ENCODE data around the gene ANKMY1. TPM values are rescaled to one million over a fixed set of nuclear protein-coding genes. Genes with fewer than 3 reads are reported as not detected.
A peak's percentile ranks its signal among the peaks of the same experiment; 100 is the strongest.

The ANKMY1 gene
- total and polyA plus RNA-seq, 2 donors, result 6.6 to 10.3 TPM

- no peaks in the 10 kb centered on the region for H3K27me3 ChIP-seq (ENCODE audit: control insufficient read depth in 2 of 2, insufficient read depth in 1 of 2, low read length in 1 of 2)
- no peaks in the 10 kb centered on the region for H3K4me1 ChIP-seq (ENCODE audit: control insufficient read depth in 2 of 2, insufficient read depth in 2 of 2, low read length in 2 of 2)
- H3K4me3 ChIP-seq (ENCODE audit: low read length in 2 of 2), result no peak overlapping the region
- WGBS, result 85% methylated on average over 18 of the region's 18 CpGs
- DNase-seq (ENCODE audit: low read depth in 6 of 9, low spot score in 9 of 9), result peak in 2 of 9 donors; percentile 14 to 20
- peaks cover 75 to 96% of the 10 kb centered on the region in 2 donors for H3K36me3 ChIP-seq (ENCODE audit: control insufficient read depth in 2 of 2, insufficient read depth in 2 of 2, low read length in 1 of 2)
- no peak overlapping the region for H3K27ac ChIP-seq (ENCODE audit: low read depth in 1 of 2, low read length in 1 of 2)
- H3K9me3 ChIP-seq (ENCODE audit: control insufficient read depth in 2 of 2, insufficient read depth in 1 of 2, low read length in 1 of 2), result no peaks in the 10 kb centered on the region
Measured at GRCh38 chr2:240595381-240596079, 37.7 kb upstream of the ANKMY1 start.

GRCh38 chr2:240594511-240595380 is 37.0 kb upstream of the ANKMY1 start:
- WGBS, result 95% methylated on average over 34 of the region's 34 CpGs
- Histone ChIP-seq H3K9me3 (ENCODE audit: control insufficient read depth in 2 of 2, insufficient read depth in 1 of 2, low read length in 1 of 2) (no peaks in the 10 kb centered on the region), H3K27me3 (ENCODE audit: control insufficient read depth in 2 of 2, insufficient read depth in 1 of 2, low read length in 1 of 2) (no peaks in the 10 kb centered on the region), H3K27ac (ENCODE audit: low read depth in 1 of 2, low read length in 1 of 2) (no peak overlapping the region), H3K4me1 (ENCODE audit: control insufficient read depth in 2 of 2, insufficient read depth in 2 of 2, low read length in 2 of 2) (no peaks in the 10 kb centered on the region), H3K36me3 (ENCODE audit: control insufficient read depth in 2 of 2, insufficient read depth in 2 of 2, low read length in 1 of 2) (peaks cover 80 to 96% of the 10 kb centered on the region in 2 donors), H3K4me3 (ENCODE audit: low read length in 2 of 2) (no peak overlapping the region)
- no peak for DNase-seq (ENCODE audit: low read depth in 6 of 9, low spot score in 9 of 9)

DNA sequence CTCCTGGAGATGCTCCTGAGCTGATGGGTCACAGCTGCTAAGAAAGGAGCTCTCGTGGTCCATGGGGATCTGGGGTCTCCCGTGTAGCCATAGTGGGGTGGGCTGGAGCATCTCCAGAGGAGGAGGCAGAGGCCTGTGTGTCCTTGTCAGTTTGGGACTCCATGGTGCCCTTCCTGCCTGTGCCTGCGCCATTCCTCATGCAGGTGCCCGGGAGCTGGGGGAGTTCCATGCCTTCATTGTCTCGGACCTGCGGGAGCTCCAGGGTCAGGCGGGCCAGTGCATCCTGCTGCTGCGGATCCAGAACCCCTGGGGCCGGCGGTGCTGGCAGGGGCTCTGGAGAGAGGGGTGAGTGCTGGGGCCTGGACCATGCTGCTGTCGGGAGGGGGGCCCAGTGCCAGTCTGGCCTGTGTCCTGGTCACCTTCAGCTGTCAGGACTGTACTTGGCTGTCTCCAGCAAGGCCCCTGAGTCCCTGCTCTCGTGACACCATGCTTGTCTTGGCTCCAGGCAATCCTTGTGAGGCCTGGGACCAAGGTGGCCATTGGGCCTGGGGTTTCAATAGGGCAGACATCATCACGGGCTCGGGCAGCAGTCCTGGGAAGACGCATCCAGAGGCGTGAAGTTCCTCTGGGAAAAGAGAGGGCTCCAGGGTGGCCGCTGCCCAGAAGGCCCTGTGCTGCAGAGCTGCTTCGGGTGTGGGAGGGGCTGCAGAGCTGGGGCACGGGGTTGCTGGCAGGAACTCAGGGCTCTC is 36.1 kb upstream of the ANKMY1 start:
- no peaks in the 10 kb centered on the region for H3K9me3 ChIP-seq (ENCODE audit: control insufficient read depth in 2 of 2, insufficient read depth in 1 of 2, low read length in 1 of 2)
- 95% methylated on average over 19 of the region's 19 CpGs for WGBS
- no peak for DNase-seq (ENCODE audit: low read depth in 6 of 9, low spot score in 9 of 9)
- H3K27me3 ChIP-seq (ENCODE audit: control insufficient read depth in 2 of 2, insufficient read depth in 1 of 2, low read length in 1 of 2), result no peaks in the 10 kb centered on the region
- H3K27ac ChIP-seq (ENCODE audit: low read depth in 1 of 2, low read length in 1 of 2), result no peak overlapping the region
- H3K4me1 ChIP-seq (ENCODE audit: control insufficient read depth in 2 of 2, insufficient read depth in 2 of 2, low read length in 2 of 2), result peaks cover 0 to 3% of the 10 kb centered on the region in 2 donors
- no peak overlapping the region for H3K4me3 ChIP-seq (ENCODE audit: low read length in 2 of 2)
- H3K36me3 ChIP-seq (ENCODE audit: control insufficient read depth in 2 of 2, insufficient read depth in 2 of 2, low read length in 1 of 2), result peaks cover 85 to 94% of the 10 kb centered on the region in 2 donors

GRCh38 chr2:240593026-240593702 is 35.4 kb upstream of the ANKMY1 start:
- peaks cover 84 to 87% of the 10 kb centered on the region in 2 donors for H3K36me3 ChIP-seq (ENCODE audit: control insufficient read depth in 2 of 2, insufficient read depth in 2 of 2, low read length in 1 of 2)
- 98% methylated on average over 20 of the region's 20 CpGs for WGBS
- no peaks in the 10 kb centered on the region for H3K9me3 ChIP-seq (ENCODE audit: control insufficient read depth in 2 of 2, insufficient read depth in 1 of 2, low read length in 1 of 2)
- H3K4me3 ChIP-seq (ENCODE audit: low read length in 2 of 2), result no peak overlapping the region
- peaks cover 6 to 8% of the 10 kb centered on the region in 2 donors for H3K4me1 ChIP-seq (ENCODE audit: control insufficient read depth in 2 of 2, insufficient read depth in 2 of 2, low read length in 2 of 2)
- no peak for DNase-seq (ENCODE audit: low read depth in 6 of 9, low spot score in 9 of 9)
- no peak overlapping the region for H3K27ac ChIP-seq (ENCODE audit: low read depth in 1 of 2, low read length in 1 of 2)
- no peaks in the 10 kb centered on the region for H3K27me3 ChIP-seq (ENCODE audit: control insufficient read depth in 2 of 2, insufficient read depth in 1 of 2, low read length in 1 of 2)

- 98% methylated on average over 13 of the region's 13 CpGs for WGBS
- DNase-seq (ENCODE audit: low read depth in 6 of 9, low spot score in 9 of 9), result no peak
- Histone ChIP-seq H3K27me3 (ENCODE audit: control insufficient read depth in 2 of 2, insufficient read depth in 1 of 2, low read length in 1 of 2) (no peaks in the 10 kb centered on the region), H3K27ac (ENCODE audit: low read depth in 1 of 2, low read length in 1 of 2) (no peak overlapping the region), H3K9me3 (ENCODE audit: control insufficient read depth in 2 of 2, insufficient read depth in 1 of 2, low read length in 1 of 2) (no peaks in the 10 kb centered on the region), H3K4me1 (ENCODE audit: control insufficient read depth in 2 of 2, insufficient read depth in 2 of 2, low read length in 2 of 2) (peaks cover 16 to 19% of the 10 kb centered on the region in 2 donors), H3K36me3 (ENCODE audit: control insufficient read depth in 2 of 2, insufficient read depth in 2 of 2, low read length in 1 of 2) (peaks cover 73 to 74% of the 10 kb centered on the region in 2 donors), H3K4me3 (ENCODE audit: low read length in 2 of 2) (no peak overlapping the region)
Measured at GRCh38 chr2:240591784-240592183, 34.0 kb upstream of the ANKMY1 start.

- no peak for DNase-seq (ENCODE audit: low read depth in 6 of 9, low spot score in 9 of 9)
- H3K36me3 ChIP-seq (ENCODE audit: control insufficient read depth in 2 of 2, insufficient read depth in 2 of 2, low read length in 1 of 2), result peaks cover 68 to 69% of the 10 kb centered on the region in 2 donors
Measured at GRCh38 chr2:240591226-240591625, 33.4 kb upstream of the ANKMY1 start.

GRCh38 chr2:240590681-240591111 is 32.9 kb upstream of the ANKMY1 start:
- Histone ChIP-seq H3K4me3 (ENCODE audit: low read length in 2 of 2) (no peak overlapping the region), H3K36me3 (ENCODE audit: control insufficient read depth in 2 of 2, insufficient read depth in 2 of 2, low read length in 1 of 2) (peaks cover 63% of the 10 kb centered on the region in 2 donors), H3K4me1 (ENCODE audit: control insufficient read depth in 2 of 2, insufficient read depth in 2 of 2, low read length in 2 of 2) (peaks cover 16 to 20% of the 10 kb centered on the region in 2 donors), H3K27ac (ENCODE audit: low read depth in 1 of 2, low read length in 1 of 2) (no peak overlapping the region), H3K9me3 (ENCODE audit: control insufficient read depth in 2 of 2, insufficient read depth in 1 of 2, low read length in 1 of 2) (no peaks in the 10 kb centered on the region), H3K27me3 (ENCODE audit: control insufficient read depth in 2 of 2, insufficient read depth in 1 of 2, low read length in 1 of 2) (no peaks in the 10 kb centered on the region)
- DNase-seq (ENCODE audit: low read depth in 6 of 9, low spot score in 9 of 9), result no peak
- 97% methylated on average over 21 of the region's 21 CpGs for WGBS

More at GRCh38 chr2:240591226-240591625, 33.4 kb upstream of the ANKMY1 start:
- Histone ChIP-seq H3K4me1 (ENCODE audit: control insufficient read depth in 2 of 2, insufficient read depth in 2 of 2, low read length in 2 of 2) (peaks cover 16 to 19% of the 10 kb centered on the region in 2 donors), H3K27me3 (ENCODE audit: control insufficient read depth in 2 of 2, insufficient read depth in 1 of 2, low read length in 1 of 2) (no peaks in the 10 kb centered on the region), H3K4me3 (ENCODE audit: low read length in 2 of 2) (no peak overlapping the region), H3K27ac (ENCODE audit: low read depth in 1 of 2, low read length in 1 of 2) (no peak overlapping the region), H3K9me3 (ENCODE audit: control insufficient read depth in 2 of 2, insufficient read depth in 1 of 2, low read length in 1 of 2) (no peaks in the 10 kb centered on the region)
- WGBS, result 97% methylated on average over 6 of the region's 6 CpGs

DNA sequence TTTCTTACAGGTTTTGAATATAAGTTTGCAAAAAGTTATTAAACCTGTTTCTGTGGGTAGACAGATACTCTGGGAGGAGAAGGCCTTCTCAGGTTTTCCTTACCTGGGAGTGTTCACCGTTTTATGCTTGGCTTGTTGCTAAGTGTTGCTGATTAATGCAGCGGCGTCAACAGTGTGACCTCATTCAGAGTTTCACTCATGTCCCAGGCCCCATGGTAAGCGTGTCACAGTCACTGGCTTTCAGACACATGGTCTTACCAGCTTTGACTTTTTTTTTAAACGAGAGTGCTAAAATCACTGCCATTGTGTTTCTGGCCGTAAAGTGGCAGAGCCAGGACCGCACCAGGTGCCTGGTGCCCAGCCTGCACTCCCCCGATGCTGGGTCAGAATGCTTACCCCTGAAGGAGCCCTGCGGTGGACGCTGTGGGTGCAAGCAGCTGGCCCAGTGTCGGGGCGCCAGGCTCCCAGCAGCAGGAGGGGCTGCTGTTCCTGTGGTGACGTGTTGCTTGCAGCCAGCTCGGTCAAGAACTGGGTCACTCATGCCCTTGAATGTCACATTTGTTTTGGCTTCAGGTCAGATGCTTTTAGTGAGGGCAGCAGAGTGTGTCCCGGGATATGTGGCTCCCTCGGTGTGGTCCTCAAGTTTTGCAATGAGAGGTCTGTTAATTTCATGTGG is 32.2 kb upstream of the ANKMY1 start:
- Histone ChIP-seq H3K27ac (ENCODE audit: low read depth in 1 of 2, low read length in 1 of 2) (no peak overlapping the region), H3K36me3 (ENCODE audit: control insufficient read depth in 2 of 2, insufficient read depth in 2 of 2, low read length in 1 of 2) (peaks cover 56% of the 10 kb centered on the region in 2 donors), H3K4me3 (ENCODE audit: low read length in 2 of 2) (no peak overlapping the region), H3K9me3 (ENCODE audit: control insufficient read depth in 2 of 2, insufficient read depth in 1 of 2, low read length in 1 of 2) (no peaks in the 10 kb centered on the region), H3K27me3 (ENCODE audit: control insufficient read depth in 2 of 2, insufficient read depth in 1 of 2, low read length in 1 of 2) (no peaks in the 10 kb centered on the region), H3K4me1 (ENCODE audit: control insufficient read depth in 2 of 2, insufficient read depth in 2 of 2, low read length in 2 of 2) (peaks cover 23 to 27% of the 10 kb centered on the region in 2 donors)
- 95% methylated on average over 16 of the region's 16 CpGs for WGBS
- DNase-seq (ENCODE audit: low read depth in 6 of 9, low spot score in 9 of 9), result no peak
